GM12864 (cell line): ENCODE results near the gene GNB2.
"Not testable (repeated sequence)": the region's sequence is repeated elsewhere in the genome, so short reads cannot be mapped to it uniquely, and the experiment has no call there.

Experiments used
- DNase-seq: peaks from one replicate; pipeline ENCODE4 v3.0.0-alpha.2; 2011; ENCODE audit warnings: low read depth
- H3K4me3 ChIP-seq: 2 replicates; pipeline ENCODE4 v1.5.1; 2011; ENCODE audit warnings: mild to moderate bottlenecking, low read depth, low read length, control low read depth
- TF ChIP-seq, protein P1 (sequence below): IDR thresholded peaks from 2 replicates; pipeline ENCODE4 v1.5.1; 2011; ENCODE audit warnings: low read depth, mild to moderate bottlenecking, moderate library complexity, low read length, control low read depth, inconsistent platforms; ENCODE audit errors: missing control alignments

GNB2 gene

GRCh38 chr7:100693312-100694097 lies 20.0 kb downstream of the GNB2 start:
- H3K4me3 ChIP-seq = peak overlapping the region; percentile 95
- TF ChIP-seq, protein P1, sequence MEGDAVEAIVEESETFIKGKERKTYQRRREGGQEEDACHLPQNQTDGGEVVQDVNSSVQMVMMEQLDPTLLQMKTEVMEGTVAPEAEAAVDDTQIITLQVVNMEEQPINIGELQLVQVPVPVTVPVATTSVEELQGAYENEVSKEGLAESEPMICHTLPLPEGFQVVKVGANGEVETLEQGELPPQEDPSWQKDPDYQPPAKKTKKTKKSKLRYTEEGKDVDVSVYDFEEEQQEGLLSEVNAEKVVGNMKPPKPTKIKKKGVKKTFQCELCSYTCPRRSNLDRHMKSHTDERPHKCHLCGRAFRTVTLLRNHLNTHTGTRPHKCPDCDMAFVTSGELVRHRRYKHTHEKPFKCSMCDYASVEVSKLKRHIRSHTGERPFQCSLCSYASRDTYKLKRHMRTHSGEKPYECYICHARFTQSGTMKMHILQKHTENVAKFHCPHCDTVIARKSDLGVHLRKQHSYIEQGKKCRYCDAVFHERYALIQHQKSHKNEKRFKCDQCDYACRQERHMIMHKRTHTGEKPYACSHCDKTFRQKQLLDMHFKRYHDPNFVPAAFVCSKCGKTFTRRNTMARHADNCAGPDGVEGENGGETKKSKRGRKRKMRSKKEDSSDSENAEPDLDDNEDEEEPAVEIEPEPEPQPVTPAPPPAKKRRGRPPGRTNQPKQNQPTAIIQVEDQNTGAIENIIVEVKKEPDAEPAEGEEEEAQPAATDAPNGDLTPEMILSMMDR = no peak
- DNase-seq = no peak

DNA sequence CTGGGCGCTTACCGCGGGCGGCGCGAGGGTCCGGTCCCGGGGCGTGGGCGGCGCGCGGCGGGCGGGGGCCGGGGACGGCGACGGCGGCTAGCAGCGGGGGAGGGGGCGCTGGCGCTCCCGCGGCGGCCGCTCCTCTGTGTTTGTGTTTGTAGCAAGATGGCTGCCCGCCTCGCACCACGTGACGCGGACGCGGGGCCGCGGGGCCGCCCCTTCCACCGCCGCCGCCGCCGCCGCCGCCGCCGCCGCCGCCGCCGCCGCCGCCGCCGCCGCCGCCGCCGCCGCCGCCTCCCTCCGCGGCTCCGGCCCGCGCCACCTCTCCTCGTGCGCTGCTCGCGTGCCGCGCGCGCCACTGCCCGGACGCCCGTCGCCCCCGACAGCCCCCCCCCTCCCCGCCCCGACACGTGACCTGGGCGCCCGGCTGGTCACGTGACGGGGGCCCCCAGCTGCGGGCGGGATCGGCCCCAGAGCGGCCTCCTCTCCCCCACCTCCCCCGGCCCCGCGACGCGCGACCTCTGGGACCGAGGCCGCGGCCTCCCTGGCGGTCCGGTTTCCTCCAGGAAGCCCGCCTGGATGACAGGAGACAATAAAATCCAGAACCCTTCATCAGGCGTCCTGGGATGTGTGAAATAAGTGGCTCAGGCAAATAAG lies 20.7 kb downstream of the GNB2 start, which contains the start of gene GIGYF1:
TSS of gene GIGYF1 (minus strand) at position 153 of the 648 bp plus-strand sequence. CDS start 6,012 bp downstream, outside the sequence.
- no peak for DNase-seq
- H3K4me3 ChIP-seq = peak within 1 kb of the TSS; percentile 95
- TF ChIP-seq, protein P1 = no peak

DNA sequence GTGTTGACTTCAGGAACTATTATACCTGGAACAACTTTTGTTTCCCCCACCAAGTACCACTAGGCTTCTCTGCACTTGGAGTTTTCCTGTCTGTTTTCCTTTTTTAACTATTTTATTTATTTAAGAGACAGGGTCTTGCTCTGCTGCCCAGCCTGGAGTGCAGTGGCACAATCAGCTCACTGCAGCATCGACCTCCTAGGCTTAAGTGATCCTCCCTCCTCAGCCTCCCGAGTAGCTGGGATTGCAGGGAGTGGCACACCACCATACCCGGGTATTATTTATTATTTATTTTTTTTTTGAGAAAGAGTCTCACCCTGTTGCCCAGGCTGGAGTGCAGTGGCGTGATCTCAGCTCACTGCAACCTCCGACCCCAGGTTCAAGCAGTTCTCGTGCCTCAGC lies 22.6 kb downstream of the GNB2 start:
- TF ChIP-seq, protein P1 = no peak
- no peak overlapping the region for H3K4me3 ChIP-seq
- no peak for DNase-seq

DNA sequence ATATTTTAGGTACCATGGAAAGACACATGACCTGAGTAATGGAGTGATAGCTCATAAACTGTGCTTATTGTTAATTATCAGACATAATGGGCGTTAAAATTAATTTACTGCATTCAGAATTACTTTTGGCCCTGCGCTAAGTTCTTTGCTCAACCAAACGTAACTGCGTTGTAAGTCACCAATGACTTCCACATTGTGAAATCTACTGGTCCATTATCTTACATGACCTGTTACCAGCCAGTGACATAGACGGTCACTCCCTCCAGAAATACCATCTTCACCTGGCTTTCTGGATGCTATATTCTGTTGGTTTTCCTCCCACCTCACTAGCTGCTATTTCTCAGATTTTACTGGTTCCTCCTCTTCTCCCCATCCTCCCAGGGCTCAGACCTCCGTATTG lies 25.5 kb downstream of the GNB2 start:
- TF ChIP-seq, protein P1 = no peak
- no peak overlapping the region for H3K4me3 ChIP-seq
- DNase-seq = no peak

DNA sequence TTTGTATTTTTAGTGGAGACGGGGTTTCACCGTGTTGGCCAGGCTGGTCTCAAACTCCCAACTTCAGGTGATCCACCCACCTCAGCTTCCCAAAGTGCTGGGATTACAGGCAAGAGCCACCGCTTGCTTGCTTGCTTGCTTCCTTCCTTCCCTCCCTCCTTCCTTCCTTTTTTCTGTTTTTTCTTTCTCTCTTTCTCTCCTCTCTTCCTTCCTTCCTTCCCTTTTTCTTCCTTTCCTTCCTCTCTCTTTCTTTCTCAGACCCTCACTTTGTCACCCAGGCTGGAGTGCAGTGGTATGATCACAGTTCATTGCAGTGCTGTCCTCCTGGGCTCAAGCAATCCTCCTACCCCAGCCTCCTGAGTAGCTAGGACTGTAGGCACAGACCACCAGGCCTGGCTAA lies 27.5 kb downstream of the GNB2 start:
- DNase-seq = not testable (repeated sequence)

DNA sequence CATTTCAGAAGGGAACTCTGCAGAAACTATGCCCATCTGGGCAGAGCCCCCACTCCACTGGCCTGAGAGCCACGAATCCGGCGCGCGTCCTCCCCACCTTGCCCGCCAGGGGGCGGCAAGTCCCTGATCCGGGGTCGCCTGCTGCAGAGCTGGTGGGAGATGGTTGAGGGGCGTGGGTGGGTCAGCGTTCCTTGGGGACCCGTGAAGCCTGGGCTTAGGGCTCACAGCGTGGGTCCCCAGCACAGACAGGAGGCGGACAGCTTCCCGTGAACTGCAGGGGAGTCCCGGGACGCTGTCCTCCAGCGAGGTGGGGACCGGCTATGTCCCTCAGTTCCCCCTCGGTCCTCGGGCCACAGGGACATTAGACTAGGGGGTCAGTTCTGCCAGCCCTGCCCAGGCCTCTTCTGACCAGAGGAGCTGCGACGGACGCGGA lies 31.8 kb downstream of the GNB2 start:
- DNase-seq = no peak
- H3K4me3 ChIP-seq = peak overlapping the region; percentile 95
- TF ChIP-seq, protein P1 = peak; percentile 95

More for the DNA sequence above, 27.5 kb downstream of the GNB2 start:
- not testable (repeated sequence) for H3K4me3 ChIP-seq

GRCh38 chr7:100705753-100706671 lies 32.5 kb downstream of the GNB2 start, which contains the start of gene POP7:
TSS of gene POP7 (plus strand) at chr7:100706121. CDS start at chr7:100706831, 710 bp downstream.
- peak within 1 kb of the TSS; percentile 95 for H3K4me3 ChIP-seq
- TF ChIP-seq, protein P1 = no peak
- peak; percentile 91 for DNase-seq
